ENCODE results near the gene CALB2.
"Not testable (repeated sequence)": the region's sequence is repeated elsewhere in the genome, so short reads cannot be mapped to it uniquely, and the experiment has no call there.

Gene CALB2

GRCh38 chr16:71352466-71352865 lies 6.1 kb upstream of the CALB2 start:
- no peak for TF ChIP-seq CTCF (IDR thresholded peaks at IDR 0.05; ENCODE audit: insufficient read depth, low read depth, low read length, missing control alignments)
- H3K4me3 ChIP-seq (ENCODE audit: low read depth, low read length) = no peak overlapping the region
- no peak for DNase-seq (ENCODE audit: low read depth)

- TF ChIP-seq CTCF (IDR thresholded peaks at IDR 0.05; ENCODE audit: insufficient read depth, low read depth, low read length, missing control alignments) = no peak
- DNase-seq (ENCODE audit: low read depth) = no peak
- no peak overlapping the region for H3K4me3 ChIP-seq (ENCODE audit: low read depth, low read length)
Observed at GRCh38 chr16:71352963-71353460, 5.5 kb upstream of the CALB2 start.

- no peak overlapping the region for H3K4me3 ChIP-seq (ENCODE audit: low read depth, low read length)
- DNase-seq (ENCODE audit: low read depth) = no peak
- no peak for TF ChIP-seq CTCF (IDR thresholded peaks at IDR 0.05; ENCODE audit: insufficient read depth, low read depth, low read length, missing control alignments)
Observed at GRCh38 chr16:71353736-71354135, 4.8 kb upstream of the CALB2 start.

GRCh38 chr16:71354156-71354555 lies 4.4 kb upstream of the CALB2 start:
- DNase-seq (ENCODE audit: low read depth) = no peak
- H3K4me3 ChIP-seq (ENCODE audit: low read depth, low read length) = no peak overlapping the region
- no peak for TF ChIP-seq CTCF (IDR thresholded peaks at IDR 0.05; ENCODE audit: insufficient read depth, low read depth, low read length, missing control alignments)

GRCh38 chr16:71356051-71356740 lies 2.3 kb upstream of the CALB2 start:
- no peak overlapping the region for H3K4me3 ChIP-seq (ENCODE audit: low read depth, low read length)
- no peak for DNase-seq (ENCODE audit: low read depth)
- TF ChIP-seq CTCF (IDR thresholded peaks at IDR 0.05; ENCODE audit: insufficient read depth, low read depth, low read length, missing control alignments) = no peak

- H3K4me3 ChIP-seq (ENCODE audit: low read depth, low read length) = not testable (repeated sequence)
Observed at GRCh38 chr16:71356936-71357335, 1.6 kb upstream of the CALB2 start.

GRCh38 chr16:71357681-71358080 lies 842 bp upstream of the CALB2 start:
- no peak for TF ChIP-seq CTCF (IDR thresholded peaks at IDR 0.05; ENCODE audit: insufficient read depth, low read depth, low read length, missing control alignments)
- H3K4me3 ChIP-seq (ENCODE audit: low read depth, low read length) = no peak overlapping the region
- no peak for DNase-seq (ENCODE audit: low read depth)

More at GRCh38 chr16:71356936-71357335, 1.6 kb upstream of the CALB2 start:
- not testable (repeated sequence) for DNase-seq (ENCODE audit: low read depth)

Measured in GM12865 (cell line).